Nephron progenitor cell (in vitro differentiated cells): ENCODE data around the gene LRRC37B.
"Not testable (repeated sequence)": the region's sequence is repeated elsewhere in the genome, so short reads cannot be mapped to it uniquely, and the experiment has no call there.

Source experiments
- DNase-seq: peaks from one replicate; pipeline ENCODE4 v3.0.0; 2021
- H3K27ac Mint-ChIP-seq: 2 replicates; pipeline ENCODE4 v1.8.0; 2021; ENCODE audit warnings: mild to moderate bottlenecking, moderate library complexity, mixed read lengths
- H3K27me3 Mint-ChIP-seq: 2 replicates; pipeline ENCODE4 v1.8.0; 2021; ENCODE audit warnings: mild to moderate bottlenecking, low read depth, mixed read lengths; ENCODE audit not compliant: poor library complexity
- H3K36me3 Mint-ChIP-seq: 2 replicates; pipeline ENCODE4 v1.8.0; 2021; ENCODE audit warnings: low read depth, mixed read lengths
- H3K4me1 Mint-ChIP-seq: 2 replicates; pipeline ENCODE4 v1.8.0; 2021; ENCODE audit warnings: mixed read lengths
- H3K4me3 Mint-ChIP-seq: 2 replicates; pipeline ENCODE4 v1.8.0; 2021; ENCODE audit warnings: mild to moderate bottlenecking, moderate library complexity, mixed read lengths
- H3K9me3 Mint-ChIP-seq: 2 replicates; pipeline ENCODE4 v1.8.0; 2021; ENCODE audit warnings: mild to moderate bottlenecking, moderate library complexity, mixed read lengths
- TF ChIP-seq, protein P1 (sequence below): fragments of 200-600 bp; sonication (generic); IDR thresholded peaks from 2 replicates; pipeline ENCODE4 v1.5.0; 2021; ENCODE audit warnings: antibody characterized with exemption

The LRRC37B gene

GRCh38 chr17:32019228-32019627, 12.0 kb downstream of the LRRC37B start:
- Mint-ChIP-seq H3K27ac (no peak overlapping the region), H3K4me3 (no peak overlapping the region), H3K27me3 (peaks cover 3% of the 10 kb centered on the region), H3K36me3 (peaks cover 48% of the 10 kb centered on the region), H3K4me1 (peaks cover 49% of the 10 kb centered on the region), H3K9me3 (no peaks in the 10 kb centered on the region)
- DNase-seq, result no peak
- TF ChIP-seq, protein P1, sequence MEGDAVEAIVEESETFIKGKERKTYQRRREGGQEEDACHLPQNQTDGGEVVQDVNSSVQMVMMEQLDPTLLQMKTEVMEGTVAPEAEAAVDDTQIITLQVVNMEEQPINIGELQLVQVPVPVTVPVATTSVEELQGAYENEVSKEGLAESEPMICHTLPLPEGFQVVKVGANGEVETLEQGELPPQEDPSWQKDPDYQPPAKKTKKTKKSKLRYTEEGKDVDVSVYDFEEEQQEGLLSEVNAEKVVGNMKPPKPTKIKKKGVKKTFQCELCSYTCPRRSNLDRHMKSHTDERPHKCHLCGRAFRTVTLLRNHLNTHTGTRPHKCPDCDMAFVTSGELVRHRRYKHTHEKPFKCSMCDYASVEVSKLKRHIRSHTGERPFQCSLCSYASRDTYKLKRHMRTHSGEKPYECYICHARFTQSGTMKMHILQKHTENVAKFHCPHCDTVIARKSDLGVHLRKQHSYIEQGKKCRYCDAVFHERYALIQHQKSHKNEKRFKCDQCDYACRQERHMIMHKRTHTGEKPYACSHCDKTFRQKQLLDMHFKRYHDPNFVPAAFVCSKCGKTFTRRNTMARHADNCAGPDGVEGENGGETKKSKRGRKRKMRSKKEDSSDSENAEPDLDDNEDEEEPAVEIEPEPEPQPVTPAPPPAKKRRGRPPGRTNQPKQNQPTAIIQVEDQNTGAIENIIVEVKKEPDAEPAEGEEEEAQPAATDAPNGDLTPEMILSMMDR, result no peak

- Mint-ChIP-seq H3K9me3 (no peaks in the 10 kb centered on the region), H3K27ac (no peak overlapping the region), H3K36me3 (peaks cover 46% of the 10 kb centered on the region), H3K27me3 (peaks cover 3% of the 10 kb centered on the region), H3K4me3 (no peak overlapping the region), H3K4me1 (peaks cover 36% of the 10 kb centered on the region)
- TF ChIP-seq, protein P1, result no peak
- DNase-seq, result no peak
Observed at GRCh38 chr17:32020943-32021614, 13.9 kb downstream of the LRRC37B start.

DNA sequence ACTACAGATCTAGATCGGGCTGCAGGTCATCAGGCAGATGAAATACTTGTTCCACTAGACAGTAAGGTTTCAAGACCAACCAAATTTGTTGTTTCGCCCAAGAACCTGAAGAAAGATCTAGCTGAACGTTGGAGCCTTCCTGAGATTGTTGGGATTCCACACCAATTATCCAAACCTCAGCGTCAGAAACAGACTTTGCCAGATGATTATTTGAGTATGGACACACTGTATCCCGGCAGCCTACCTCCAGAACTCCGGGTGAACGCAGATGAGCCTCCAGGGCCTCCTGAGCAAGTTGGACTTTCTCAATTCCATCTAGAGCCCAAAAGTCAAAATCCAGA, 14.4 kb downstream of the LRRC37B start:
- H3K27me3 Mint-ChIP-seq, result peaks cover 3% of the 10 kb centered on the region
- no peak overlapping the region for H3K4me3 Mint-ChIP-seq
- TF ChIP-seq, protein P1, result no peak
- no peak overlapping the region for H3K27ac Mint-ChIP-seq
- peaks cover 46% of the 10 kb centered on the region for H3K36me3 Mint-ChIP-seq
- DNase-seq, result no peak
- no peaks in the 10 kb centered on the region for H3K9me3 Mint-ChIP-seq
- H3K4me1 Mint-ChIP-seq, result peaks cover 31% of the 10 kb centered on the region

DNA sequence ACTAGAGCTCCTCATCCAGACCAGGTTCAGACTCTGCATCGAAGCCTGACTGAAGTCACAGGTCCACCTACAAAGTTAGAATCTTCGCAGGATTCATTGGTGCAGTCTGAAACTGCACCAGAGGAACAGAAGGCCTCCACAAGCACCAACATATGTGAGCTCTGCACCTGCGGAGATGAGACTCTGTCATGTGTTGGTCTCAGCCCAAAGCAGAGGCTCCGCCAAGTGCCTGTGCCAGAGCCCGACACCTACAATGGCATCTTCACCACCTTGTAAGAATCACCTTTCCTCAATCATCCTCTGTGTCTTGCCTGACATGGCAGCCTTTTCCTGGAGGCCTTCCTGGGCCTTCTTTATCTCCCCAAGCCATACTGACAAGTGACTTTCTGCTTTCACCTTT, 15.4 kb downstream of the LRRC37B start:
- DNase-seq, H3K4me3 Mint-ChIP-seq, H3K27me3 Mint-ChIP-seq, H3K27ac Mint-ChIP-seq, H3K9me3 Mint-ChIP-seq: not testable (repeated sequence)
- Mint-ChIP-seq H3K36me3 (peaks cover 47% of the 10 kb centered on the region), H3K4me1 (peaks cover 21% of the 10 kb centered on the region)

GRCh38 chr17:32027271-32027670, 20.1 kb downstream of the LRRC37B start:
- H3K4me1 Mint-ChIP-seq, H3K27me3 Mint-ChIP-seq, DNase-seq, H3K4me3 Mint-ChIP-seq, H3K9me3 Mint-ChIP-seq: not testable (repeated sequence)
- peaks cover 14% of the 10 kb centered on the region for H3K36me3 Mint-ChIP-seq
- peak overlapping the region; percentile 65 for H3K27ac Mint-ChIP-seq

DNA sequence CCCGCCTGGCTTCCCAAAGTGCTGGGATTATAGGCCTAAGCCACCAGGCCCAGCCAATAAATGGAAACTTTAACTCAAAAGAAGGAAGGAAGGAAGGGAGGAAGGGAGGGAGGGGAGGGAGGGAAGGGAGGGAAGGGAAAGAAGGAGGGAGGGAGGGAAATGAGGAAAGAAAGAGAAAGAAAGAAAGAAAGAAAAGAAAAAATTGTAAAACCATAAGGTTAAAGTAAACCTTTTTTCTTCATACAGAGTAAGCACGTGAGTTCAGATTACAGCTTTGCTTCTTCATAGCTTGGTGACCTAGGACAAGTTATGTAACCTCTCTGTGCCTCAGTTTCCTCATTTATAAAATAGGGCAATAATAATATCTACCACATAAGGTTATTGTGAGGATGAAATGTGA, 26.0 kb downstream of the LRRC37B start:
- TF ChIP-seq, protein P1, result no peak
- H3K27me3 Mint-ChIP-seq, result no peaks in the 10 kb centered on the region

DNA sequence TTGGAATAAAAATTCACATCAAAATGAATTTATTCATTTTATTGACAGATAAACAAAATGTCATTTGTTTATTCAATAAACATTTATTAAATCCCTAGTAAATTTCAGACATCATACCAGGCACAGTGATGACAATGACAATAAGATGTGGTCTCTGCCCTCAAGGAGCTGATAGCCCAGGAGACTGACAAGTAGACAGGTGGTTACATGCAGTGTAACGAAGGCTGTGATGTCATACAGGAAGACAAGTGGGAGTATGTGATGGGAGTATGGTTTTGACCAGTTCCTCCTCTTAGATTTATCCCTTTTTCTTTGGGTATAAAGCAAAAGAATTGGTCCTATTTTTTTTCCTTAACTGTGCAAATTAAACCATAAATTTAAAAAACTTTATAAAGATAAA, 26.6 kb downstream of the LRRC37B start:
- not testable (repeated sequence) for H3K4me3 Mint-ChIP-seq, H3K9me3 Mint-ChIP-seq, DNase-seq, H3K27me3 Mint-ChIP-seq, H3K4me1 Mint-ChIP-seq
- Mint-ChIP-seq H3K36me3 (peaks cover 36% of the 10 kb centered on the region), H3K27ac (peak overlapping the region; percentile 51)

More for the DNA sequence above, 26.0 kb downstream of the LRRC37B start:
- H3K36me3 Mint-ChIP-seq, result peaks cover 36% of the 10 kb centered on the region
- no peak for DNase-seq
- H3K9me3 Mint-ChIP-seq, result no peaks in the 10 kb centered on the region
- no peak overlapping the region for H3K27ac Mint-ChIP-seq
- no peaks in the 10 kb centered on the region for H3K4me1 Mint-ChIP-seq
- H3K4me3 Mint-ChIP-seq, result no peak overlapping the region

DNA sequence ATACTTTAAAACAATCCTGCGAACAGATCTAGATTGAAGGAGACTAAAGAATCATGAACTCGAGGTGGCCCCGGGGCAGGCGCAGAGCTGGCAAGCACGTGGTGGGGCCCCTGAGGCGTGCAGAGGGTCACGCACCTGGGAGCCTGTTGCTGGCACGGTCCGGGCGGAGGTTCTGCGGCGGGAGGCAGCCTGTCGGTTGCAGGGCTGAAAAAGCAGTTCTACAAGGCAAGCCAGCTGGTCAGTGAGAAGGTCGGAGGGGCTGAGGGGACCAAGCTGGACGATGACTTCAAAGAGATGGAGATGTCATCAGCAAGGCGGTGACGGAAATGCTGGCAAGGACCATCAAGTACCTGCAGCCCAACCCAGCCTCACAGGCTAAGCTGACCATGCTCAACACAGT, 33.1 kb downstream of the LRRC37B start:
- H3K27me3 Mint-ChIP-seq, H3K4me1 Mint-ChIP-seq, H3K27ac Mint-ChIP-seq, H3K4me3 Mint-ChIP-seq, DNase-seq, H3K9me3 Mint-ChIP-seq: not testable (repeated sequence)
- peaks cover 43% of the 10 kb centered on the region for H3K36me3 Mint-ChIP-seq

DNA sequence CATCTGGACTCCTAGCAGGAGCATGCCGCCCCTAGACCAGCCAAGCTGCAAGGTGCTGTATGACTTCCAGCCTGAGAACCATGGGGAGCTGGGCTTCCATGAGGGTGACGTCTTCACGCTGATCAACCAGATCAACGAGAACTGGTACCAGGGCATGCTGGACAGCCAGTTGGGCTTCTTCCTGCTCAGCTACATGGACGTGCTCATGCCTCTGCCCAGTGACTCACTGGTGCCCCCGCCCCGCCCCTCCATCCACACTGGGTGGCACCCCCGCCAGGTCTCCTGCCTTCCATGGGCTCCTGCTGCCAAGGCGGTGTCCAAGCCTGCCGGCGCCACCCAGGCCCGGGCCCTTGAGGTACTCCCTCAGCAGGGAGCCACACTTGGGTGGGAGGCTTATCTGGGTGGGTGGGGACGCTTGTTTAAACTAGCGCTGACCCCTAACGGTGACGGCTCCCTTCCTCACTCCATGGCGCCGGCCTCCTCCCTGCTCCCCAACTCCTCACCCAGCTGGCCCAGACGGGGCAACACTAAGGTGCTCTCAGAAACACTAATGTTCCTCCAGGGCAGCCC, 34.2 kb downstream of the LRRC37B start:
- not testable (repeated sequence) for H3K4me3 Mint-ChIP-seq, H3K4me1 Mint-ChIP-seq, DNase-seq, H3K27ac Mint-ChIP-seq, H3K27me3 Mint-ChIP-seq, H3K9me3 Mint-ChIP-seq
- H3K36me3 Mint-ChIP-seq, result peaks cover 32% of the 10 kb centered on the region

DNA sequence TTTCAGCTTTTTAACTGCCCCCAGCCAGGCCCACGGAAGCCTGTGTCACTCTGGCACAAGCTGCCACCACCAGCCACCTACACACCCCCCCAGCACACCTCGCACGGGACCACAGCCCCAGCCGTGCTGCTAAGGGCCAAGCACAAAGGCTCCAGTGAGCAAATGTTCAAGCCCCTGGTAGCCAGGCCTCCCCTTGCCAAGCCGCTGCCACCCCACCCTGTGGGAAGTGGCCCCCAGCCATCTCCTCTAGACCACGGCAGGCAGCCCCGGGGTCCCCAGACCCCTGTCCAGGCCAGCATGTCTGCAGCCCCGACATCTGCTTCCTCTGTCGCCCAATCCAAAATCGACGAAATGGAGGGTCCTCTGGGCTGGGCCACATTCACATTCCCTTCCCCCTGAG, 35.1 kb downstream of the LRRC37B start:
- H3K4me1 Mint-ChIP-seq, result not testable (repeated sequence)
- peaks cover 23% of the 10 kb centered on the region for H3K36me3 Mint-ChIP-seq

DNA sequence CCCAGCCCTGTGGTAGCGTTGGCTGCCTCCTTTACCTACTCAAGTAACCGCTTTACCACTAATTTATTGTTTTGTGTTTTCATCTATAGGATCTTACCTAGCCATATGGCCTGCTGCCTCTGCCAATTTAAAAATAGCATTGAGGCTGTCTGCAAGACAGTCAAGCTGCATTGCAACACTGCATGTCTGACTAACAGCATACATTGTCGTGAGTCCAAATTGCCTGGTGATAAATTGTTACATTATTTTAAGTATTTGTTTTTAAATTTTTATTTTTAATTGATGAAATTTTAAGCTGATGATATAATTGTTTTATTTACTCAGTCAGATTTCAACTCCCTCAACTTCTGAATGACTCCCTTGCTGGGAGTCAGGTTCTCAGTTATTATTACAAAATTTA, 38.4 kb downstream of the LRRC37B start:
- DNase-seq, H3K27me3 Mint-ChIP-seq, H3K27ac Mint-ChIP-seq, H3K4me3 Mint-ChIP-seq, H3K9me3 Mint-ChIP-seq, H3K4me1 Mint-ChIP-seq: not testable (repeated sequence)
- peaks cover 31% of the 10 kb centered on the region for H3K36me3 Mint-ChIP-seq

More for the DNA sequence above, 35.1 kb downstream of the LRRC37B start:
- not testable (repeated sequence) for H3K27me3 Mint-ChIP-seq, H3K9me3 Mint-ChIP-seq, H3K4me3 Mint-ChIP-seq, DNase-seq, H3K27ac Mint-ChIP-seq
